Measurements from ENCODE around the gene DNAAF8. TPM values are rescaled to one million over a fixed set of nuclear protein-coding genes. Genes with fewer than 3 reads are reported as not detected.

Gene DNAAF8
- total and polyA plus RNA-seq, 2 of the 4 experiments (the other 2 are of a cell fraction): 0.54 to 1.7 TPM

- Histone ChIP-seq H4K20me1 (ENCODE audit: insufficient read depth, low read length) (no peaks in the 10 kb centered on the region), H2BK5ac (ENCODE audit: low read depth, low read length, poor library complexity, severe bottlenecking) (no peak overlapping the region), H2BK15ac (ENCODE audit: low read depth, low read length) (no peak overlapping the region), H2AK5ac (ENCODE audit: low read depth, low read length) (no peak overlapping the region), H2AFZ (replicated peaks; ENCODE audit: low read length, poor library complexity) (no peak overlapping the region), H3K27ac (ENCODE audit: insufficient read depth, low read length) (no peak overlapping the region), H3K4ac (ENCODE audit: low read depth, low read length) (no peak overlapping the region), H3K14ac (replicated peaks; ENCODE audit: low read depth, low read length) (no peak overlapping the region), H4K5ac (ENCODE audit: low read depth, low read length) (no peak overlapping the region), H2BK20ac (ENCODE audit: low read depth, low read length) (no peak overlapping the region), H3K4me1 (ENCODE audit: control insufficient read depth, insufficient read depth, low read length) (no peaks in the 10 kb centered on the region), H3K9me3 (ENCODE audit: control insufficient read depth, insufficient read depth, low read length) (no peaks in the 10 kb centered on the region), H3K27me3 (ENCODE audit: control insufficient read depth, insufficient read depth, low read length) (no peaks in the 10 kb centered on the region), H2AK9ac (replicated peaks; ENCODE audit: low read depth, low read length, poor library complexity) (no peak overlapping the region), H3K9ac (ENCODE audit: low read depth, low read length) (no peak overlapping the region), H2BK120ac (ENCODE audit: low read depth, low read length) (no peak overlapping the region), H3K4me3 (ENCODE audit: insufficient read depth, low read depth, low read length) (no peak overlapping the region), H3K23ac (ENCODE audit: low read depth, low read length) (no peak overlapping the region), H4K8ac (ENCODE audit: low read depth in 2 of 2, low read length in 2 of 2) (no peak overlapping the region), H3K56ac (ENCODE audit: extremely low read depth, insufficient read depth, low read length) (no peak overlapping the region), H3K4me2 (ENCODE audit: low read depth, low read length) (no peak overlapping the region), H3K79me1 (ENCODE audit: low read depth in 1 of 2, low read length in 2 of 2) (peaks cover 7 to 39% of the 10 kb centered on the region in 2 experiments; a peak in 3 of 4 replicates), H3K9me1 (ENCODE audit: insufficient read depth, low read length) (no peaks in the 10 kb centered on the region), H3K36me3 (ENCODE audit: control insufficient read depth, insufficient read depth, low read length) (peaks cover 53% of the 10 kb centered on the region), H4K91ac (ENCODE audit: insufficient read depth, low read depth, low read length) (no peak overlapping the region), H3K18ac (ENCODE audit: low read depth, low read length) (no peak overlapping the region)
- WGBS, 2 experiments (ENCODE audit: extremely low coverage in 2 of 2, insufficient read length in 1 of 2): 89% methylated on average over 13 of the region's 18 CpGs; no CpG with 5 or more reads in 1 of the 2 experiments
- no peak for DNase-seq
- intact Hi-C loops (cut with micrococcal nuclease): no loop called here
- in situ Hi-C loops (cut with MboI; ENCODE audit: low sequenced_read_pairs): no loop called here
- dilution Hi-C loops (cut with HindIII; ENCODE audit: low sequenced_read_pairs, unreplicated experiment): no loop called here
- ATAC-seq (ENCODE audit: low read depth): no peak
- TF ChIP-seq POLR2A (IDR thresholded peaks at IDR 0.05; ENCODE audit: low read depth, low read length): no peak
- no peak for TF ChIP-seq CHD1 (IDR thresholded peaks at IDR 0.05; ENCODE audit: low read depth, low read length)
- no peak for TF ChIP-seq NFE2L2 (IDR thresholded peaks at IDR 0.05; ENCODE audit: low read depth, low read length)
- no peak for TF ChIP-seq FOS (IDR thresholded peaks at IDR 0.05; ENCODE audit: low read depth, low read length)
- BruUV-seq (replicated peaks): no TSS peak
- ChIA-PET POLR2A (ENCODE audit: unreplicated experiment) (no interaction called here), CTCF (no interaction called here)
Measured at GRCh38 chr16:4726616-4727015, 7.7 kb upstream of the DNAAF8 start.

Data from IMR-90 (cell line).